C4-2B (cell line): Measurements from ENCODE around the gene SOX15.

Source experiments
- H3K27ac ChIP-seq: fragments of 450-650 bp; 2 replicates; pipeline ENCODE4 v1.5.1; 2017
- CTCF ChIP-seq: fragments of 450-650 bp; conservative IDR thresholded peaks from 2 replicates; pipeline ENCODE4 v1.5.1; 2017; ENCODE audit warnings: mild to moderate bottlenecking
- ZFX ChIP-seq: fragments of 450-650 bp; IDR thresholded peaks from 2 replicates; pipeline ENCODE4 v1.6.1; 2017

Gene SOX15

GRCh38 chr17:7538891-7539545, 50.9 kb downstream of the SOX15 start:
- TF ChIP-seq ZFX (no peak), CTCF (no peak)

More at GRCh38 chr17:7538891-7539545, 50.9 kb downstream of the SOX15 start:
- H3K27ac ChIP-seq, result no peak overlapping the region
